Thoracic aorta (tissue), 2 donors: Measurements from ENCODE around the gene WDFY4. TPM values are rescaled to one million over a fixed set of nuclear protein-coding genes. Genes with fewer than 3 reads are reported as not detected.

Experiments used
- ATAC-seq: fragments of 150-250 bp; one replicate; pipeline ENCODE4 v1.8.0; 2017; ENCODE audit warnings: low read depth; ENCODE audit not compliant: insufficient number of reproducible peaks, low FRiP score
- DNase-seq: peaks from one replicate; pipeline ENCODE4 v3.0.0-alpha.2; 2020; ENCODE audit warnings: low spot score
- H3K27ac ChIP-seq, 2 donors: fragments of 200-600 bp; sonication (generic); 1 replicate in 1 of 2; 2 replicates in 1 of 2; pipeline ENCODE4 v1.5.1; 2016; ENCODE audit warnings: mild to moderate bottlenecking in 2 of 2, moderate library complexity in 2 of 2
- H3K27me3 ChIP-seq: fragments of 200-600 bp; sonication (generic); replicated peaks from 2 replicates; pipeline ENCODE4 v1.6.0; 2016; ENCODE audit warnings: mild to moderate bottlenecking; ENCODE audit not compliant: insufficient read depth
- H3K36me3 ChIP-seq: fragments of 200-600 bp; sonication (generic); one replicate; pipeline ENCODE4 v1.5.1; 2016
- H3K4me1 ChIP-seq, 2 donors: fragments of 200-600 bp; sonication (generic); 1 replicate in 1 of 2; 2 replicates in 1 of 2; pipeline versions ENCODE4 v1.5.1 to v1.6.0; 2016; ENCODE audit warnings: low read depth in 2 of 2, mild to moderate bottlenecking in 1 of 2; ENCODE audit not compliant: control insufficient read depth in 1 of 2
- H3K4me3 ChIP-seq: fragments of 200-600 bp; sonication (generic); 2 replicates; pipeline ENCODE4 v1.5.1; 2016; ENCODE audit warnings: mild to moderate bottlenecking
- H3K9me3 ChIP-seq: fragments of 200-600 bp; sonication (generic); 2 replicates; pipeline ENCODE4 v1.5.1; 2016
- total RNA-seq, 2 donors: library from RNA; depleted of rRNA; stranded (reverse); fragments of >200 nt; gene quantifications; one replicate each; pipeline versions ENCODE4 v1.1.0 to v1.2.3, GENCODE V29; 2016
- TF ChIP-seq, protein P1 (sequence below): fragments of 200-600 bp; sonication (generic); IDR thresholded peaks from one replicate; pipeline ENCODE4 v1.5.1; 2019; ENCODE audit warnings: antibody characterized with exemption

WDFY4 gene
- total RNA-seq, 2 donors from 2014 or later, result 10.0 to 14.9 TPM

DNA sequence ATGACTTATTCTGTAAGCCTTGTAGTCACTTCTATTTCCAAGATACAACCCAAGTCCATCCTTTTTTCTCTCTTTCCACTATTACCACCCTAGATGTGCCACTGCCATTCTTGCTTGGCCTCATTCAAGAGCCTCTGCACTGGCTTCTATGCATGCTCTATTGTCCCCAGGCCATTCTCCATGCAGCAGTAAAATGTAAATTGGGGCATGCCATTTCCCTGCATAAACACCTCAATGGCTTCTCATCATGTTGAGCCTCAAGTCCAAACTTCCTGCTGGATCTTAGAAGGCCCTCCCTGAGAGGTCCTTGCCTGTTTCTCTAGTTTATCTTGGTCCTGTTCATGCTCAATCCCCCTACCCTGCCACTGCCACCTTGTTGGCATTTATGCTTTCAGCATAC, 23.2 kb upstream of the WDFY4 start:
- ATAC-seq (no peak), DNase-seq (no peak)
- no peak overlapping the region for H3K27ac ChIP-seq
- TF ChIP-seq, protein P1, sequence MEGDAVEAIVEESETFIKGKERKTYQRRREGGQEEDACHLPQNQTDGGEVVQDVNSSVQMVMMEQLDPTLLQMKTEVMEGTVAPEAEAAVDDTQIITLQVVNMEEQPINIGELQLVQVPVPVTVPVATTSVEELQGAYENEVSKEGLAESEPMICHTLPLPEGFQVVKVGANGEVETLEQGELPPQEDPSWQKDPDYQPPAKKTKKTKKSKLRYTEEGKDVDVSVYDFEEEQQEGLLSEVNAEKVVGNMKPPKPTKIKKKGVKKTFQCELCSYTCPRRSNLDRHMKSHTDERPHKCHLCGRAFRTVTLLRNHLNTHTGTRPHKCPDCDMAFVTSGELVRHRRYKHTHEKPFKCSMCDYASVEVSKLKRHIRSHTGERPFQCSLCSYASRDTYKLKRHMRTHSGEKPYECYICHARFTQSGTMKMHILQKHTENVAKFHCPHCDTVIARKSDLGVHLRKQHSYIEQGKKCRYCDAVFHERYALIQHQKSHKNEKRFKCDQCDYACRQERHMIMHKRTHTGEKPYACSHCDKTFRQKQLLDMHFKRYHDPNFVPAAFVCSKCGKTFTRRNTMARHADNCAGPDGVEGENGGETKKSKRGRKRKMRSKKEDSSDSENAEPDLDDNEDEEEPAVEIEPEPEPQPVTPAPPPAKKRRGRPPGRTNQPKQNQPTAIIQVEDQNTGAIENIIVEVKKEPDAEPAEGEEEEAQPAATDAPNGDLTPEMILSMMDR, result no peak
- no peaks in the 10 kb centered on the region for H3K36me3 ChIP-seq
- no peak overlapping the region for H3K4me3 ChIP-seq
- H3K9me3 ChIP-seq, result no peaks in the 10 kb centered on the region
- peaks cover 3% of the 10 kb centered on the region in 2 donors for H3K4me1 ChIP-seq
- H3K27me3 ChIP-seq, result no peaks in the 10 kb centered on the region

DNA sequence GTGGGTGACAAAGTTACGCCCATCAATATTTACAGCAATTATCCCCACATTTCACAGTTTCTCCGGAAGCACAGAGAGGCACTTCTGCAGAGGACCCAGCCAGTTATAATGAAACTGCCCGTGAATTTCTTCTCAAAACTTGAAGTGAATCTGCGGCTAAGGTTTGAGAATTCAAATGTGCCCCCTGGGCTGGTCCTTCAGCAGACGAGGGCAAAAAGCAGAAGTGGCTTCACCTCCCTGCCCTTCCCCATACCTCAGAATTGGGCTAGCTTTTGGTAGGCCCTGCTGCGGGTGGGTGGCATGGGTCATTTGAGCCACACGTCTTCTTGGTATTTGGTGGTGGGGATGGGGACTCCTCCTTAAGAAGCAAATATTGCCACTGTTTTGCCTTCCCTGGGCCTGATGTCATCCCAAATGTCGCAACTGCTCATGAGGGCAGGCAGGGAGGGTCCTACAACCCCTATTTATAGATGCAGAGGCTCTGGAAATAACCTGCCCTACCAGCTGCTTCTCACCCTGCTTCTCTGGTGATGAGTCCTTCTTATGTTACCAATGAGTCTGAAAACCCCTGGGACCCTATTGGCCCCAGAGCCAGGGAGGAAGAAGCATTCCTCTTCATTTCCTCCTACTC, 16.6 kb upstream of the WDFY4 start:
- no peaks in the 10 kb centered on the region for H3K4me1 ChIP-seq
- H3K27ac ChIP-seq, result no peak overlapping the region
- no peak overlapping the region for H3K4me3 ChIP-seq
- TF ChIP-seq, protein P1, result no peak
- ATAC-seq, result no peak
- H3K27me3 ChIP-seq, result no peaks in the 10 kb centered on the region
- DNase-seq, result no peak
- H3K36me3 ChIP-seq, result no peaks in the 10 kb centered on the region
- no peaks in the 10 kb centered on the region for H3K9me3 ChIP-seq

DNA sequence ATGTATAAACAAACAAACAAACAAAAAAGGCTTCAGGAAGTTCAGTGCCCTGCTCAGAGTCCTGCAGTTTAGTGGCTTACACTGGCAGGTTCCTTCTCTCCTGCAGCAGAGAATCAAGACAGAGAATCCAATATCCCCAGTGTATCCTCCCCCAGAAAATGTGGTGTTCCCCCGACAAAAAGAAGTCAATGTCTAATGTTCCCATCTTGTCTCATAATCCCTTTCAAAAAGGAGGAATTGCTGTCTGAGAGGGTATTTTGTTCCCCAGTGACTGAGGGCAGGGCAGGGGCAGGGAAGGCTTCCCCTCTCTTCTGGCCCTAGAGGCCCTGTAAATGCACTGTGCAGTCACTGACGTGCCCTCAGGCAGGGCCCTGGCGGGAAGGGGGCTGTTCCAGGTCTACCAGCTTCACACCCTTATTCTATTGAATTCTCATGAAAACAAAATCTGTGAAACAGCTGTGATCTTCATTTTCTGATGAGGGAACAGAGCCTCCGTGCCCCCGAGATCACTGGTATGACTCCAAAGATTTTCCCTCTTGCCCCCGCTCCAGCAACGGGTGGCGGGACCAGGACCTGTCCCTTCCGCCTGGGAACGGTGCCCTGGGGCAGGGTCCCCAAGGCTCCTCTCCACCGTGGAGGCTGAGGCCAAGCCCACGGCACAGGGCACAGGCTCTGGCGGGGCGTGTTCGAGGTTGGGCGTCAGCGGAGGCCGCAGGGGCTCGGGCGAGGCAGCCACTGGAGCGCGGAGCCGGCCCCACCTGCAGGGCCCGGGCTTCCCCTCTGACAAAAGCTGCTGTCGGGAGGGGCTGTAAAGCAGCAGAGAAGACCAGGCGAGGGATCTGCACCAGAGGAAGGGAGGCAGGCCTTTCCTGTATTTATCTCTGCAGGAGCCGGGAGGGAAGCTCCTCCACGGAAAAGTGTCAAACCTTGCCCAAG, 13.4 kb upstream of the WDFY4 start:
- Histone ChIP-seq H3K4me1 (no peaks in the 10 kb centered on the region), H3K27me3 (no peaks in the 10 kb centered on the region), H3K9me3 (no peaks in the 10 kb centered on the region), H3K36me3 (no peaks in the 10 kb centered on the region), H3K27ac (no peak overlapping the region), H3K4me3 (no peak overlapping the region)
- TF ChIP-seq, protein P1, result no peak
- ATAC-seq (no peak), DNase-seq (no peak)

DNA sequence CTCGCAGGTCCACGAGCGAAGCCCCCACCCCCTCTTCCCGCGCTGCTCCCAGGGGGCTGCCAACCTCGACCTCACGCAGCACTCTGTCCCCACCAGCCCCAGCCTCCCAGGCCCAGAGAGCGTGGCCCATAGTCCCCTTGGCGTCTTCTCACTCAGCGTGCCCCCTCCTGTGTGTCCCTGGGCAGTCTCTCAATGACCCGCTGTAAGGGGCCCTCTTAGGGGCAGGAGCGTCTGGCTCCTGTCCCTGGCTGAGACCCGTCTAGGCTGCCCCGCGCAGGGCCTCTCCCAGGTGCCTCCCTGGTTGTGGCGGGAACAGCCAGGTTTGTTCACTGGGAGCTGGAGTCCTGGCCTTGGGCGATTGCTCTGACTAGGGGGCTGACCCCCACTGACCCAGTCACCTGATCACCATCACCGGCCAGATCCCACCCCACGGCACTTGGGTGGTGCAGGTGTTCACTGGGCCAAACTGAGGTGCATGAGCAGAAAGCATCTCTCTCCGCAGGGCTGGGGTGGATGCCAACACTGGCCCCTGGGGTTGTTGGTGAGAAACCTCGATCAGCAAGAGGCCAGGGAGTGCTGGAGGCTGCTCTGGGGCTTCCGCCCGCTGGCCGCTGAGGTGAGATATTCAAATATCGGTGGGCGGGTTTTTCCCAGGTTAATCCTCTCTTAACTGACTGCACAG, 12.6 kb upstream of the WDFY4 start:
- DNase-seq (no peak), ATAC-seq (no peak)
- no peaks in the 10 kb centered on the region for H3K36me3 ChIP-seq
- no peak overlapping the region for H3K27ac ChIP-seq
- no peaks in the 10 kb centered on the region for H3K9me3 ChIP-seq
- TF ChIP-seq, protein P1, result no peak
- no peak overlapping the region for H3K4me3 ChIP-seq
- H3K4me1 ChIP-seq, result no peaks in the 10 kb centered on the region
- H3K27me3 ChIP-seq, result no peaks in the 10 kb centered on the region
